Motor neuron (in vitro differentiated cells): ENCODE data around the gene CHID1. TPM values are rescaled to one million over a fixed set of nuclear protein-coding genes. Genes with fewer than 3 reads are reported as not detected.

Source experiments
- ATAC-seq, 8 experiments: fragments of 200-7000 bp; cut with Tn5 transposase; replicated peaks in 6 of 8; 2 replicates each; pipeline ENCODE4 v1.8.0; 2021; ENCODE audit warnings: mild to moderate bottlenecking in 8 of 8, moderate library complexity in 8 of 8
- H3K27ac ChIP-seq, 2 donors: fragments of 250-450 bp; sonication (Bioruptor Pico); 2 replicates each; pipeline ENCODE4 v1.9.0; 2021; ENCODE audit warnings: antibody characterized with exemption in 2 of 2, mild to moderate bottlenecking in 2 of 2, moderate library complexity in 1 of 2
- H3K4me1 ChIP-seq, 2 donors: fragments of 250-450 bp; sonication (Bioruptor Pico); replicated peaks in 1 of 2; 2 replicates each; pipeline ENCODE4 v1.6.1; 2021; ENCODE audit warnings: antibody characterized with exemption in 2 of 2, mild to moderate bottlenecking in 2 of 2, moderate library complexity in 1 of 2
- H3K4me3 ChIP-seq, 5 donors: fragments of 250-450 bp; sonication (Bioruptor Pico); 2 replicates each; pipeline ENCODE4 v1.9.0; 2021; ENCODE audit warnings: antibody characterized with exemption in 5 of 5, mild to moderate bottlenecking in 5 of 5, moderate library complexity in 4 of 5
- WGBS, 10 experiments: fragments of 450-650 bp; shearing (Covaris generic); methylation state at CpG; one replicate each; pipeline ENCODE4 v1.0.0; 2022; 5-methylcytosine and 5-hydroxymethylcytosine counted together
- in situ Hi-C, 9 experiments: fragments of 400-800 bp; cut with MboI; loops; one replicate each; pipeline ENCODE4 v1.15.0; 2021; ENCODE audit warnings: low sequenced_read_pairs in 9 of 9, low pct_unique_long_range_greater_than_20kb in 2 of 9; ENCODE audit not compliant: unreplicated experiment in 9 of 9
- total RNA-seq, 8 experiments: library from RNA; unstranded; fragments of 300-600 nt; gene quantifications; 2 replicates each; pipeline versions ENCODE4 v1.2.3 to v1.2.4, GENCODE V29; 2022

CHID1 gene
- total RNA-seq, 8 experiments from 2014 or later = 48.5 to 96.3 (median 66.8) TPM

GRCh38 chr11:862081-862661 is 48.4 kb downstream of the CHID1 start:
- in situ Hi-C loops = no loop called here
- peak overlapping the region; percentile 86 to 94 for H3K27ac ChIP-seq
- H3K4me3 ChIP-seq = peak overlapping the region in 2 of 5 donors; percentile 1 to 24
- 0 to 30% methylated on average over 1 to 7 of the region's 20 CpGs; no CpG with 5 or more reads in 8 of the 10 experiments for WGBS, 10 experiments
- H3K4me1 ChIP-seq = peaks cover 37 to 45% of the 10 kb centered on the region in 2 donors
- peak; percentile 0 to 48 (median 30) for ATAC-seq

GRCh38 chr11:861105-861479 is 49.5 kb downstream of the CHID1 start:
- peaks cover 48 to 56% of the 10 kb centered on the region in 2 donors for H3K4me1 ChIP-seq
- 100% methylated on average over 1 to 2 of the region's 14 CpGs; no CpG with 5 or more reads in 8 of the 10 experiments for WGBS, 10 experiments
- no peak overlapping the region for H3K27ac ChIP-seq
- H3K4me3 ChIP-seq = no peak overlapping the region
- no peak for ATAC-seq
- in situ Hi-C loops = no loop called here

GRCh38 chr11:860234-861104 is 50.1 kb downstream of the CHID1 start:
- Histone ChIP-seq H3K4me3 (no peak overlapping the region), H3K27ac (no peak overlapping the region), H3K4me1 (peaks cover 54 to 62% of the 10 kb centered on the region in 2 donors)
- 69 to 100% (median 95%) methylated on average over 1 to 7 of the region's 21 CpGs; no CpG with 5 or more reads in 7 of the 10 experiments for WGBS, 10 experiments
- peak in 1 of 8 experiments; percentile 4 for ATAC-seq
- in situ Hi-C loops = no loop called here

GRCh38 chr11:859394-860131 is 51.0 kb downstream of the CHID1 start:
- 8 to 40% methylated on average over 1 to 2 of the region's 31 CpGs; no CpG with 5 or more reads in 8 of the 10 experiments for whole genome bisulfite sequencing, 10 experiments
- peaks cover 63 to 71% of the 10 kb centered on the region in 2 donors for H3K4me1 ChIP-seq
- ATAC-seq = peak in 7 of 8 experiments; percentile 3 to 83 (median 57)
- H3K27ac ChIP-seq = no peak overlapping the region
- H3K4me3 ChIP-seq = no peak overlapping the region
- in situ Hi-C loops = no loop called here

- H3K4me3 ChIP-seq = no peak overlapping the region
- in situ Hi-C loops = no loop called here
- H3K27ac ChIP-seq = no peak overlapping the region
- H3K4me1 ChIP-seq = peaks cover 71 to 78% of the 10 kb centered on the region in 2 donors
- ATAC-seq = no peak
- no CpG with 5 or more reads among the region's 37 CpGs for WGBS, 10 experiments
Observed at GRCh38 chr11:858762-859339, 51.8 kb downstream of the CHID1 start.

- Histone ChIP-seq H3K4me1 (peaks cover 72 to 76% of the 10 kb centered on the region in 2 donors), H3K27ac (no peak overlapping the region), H3K4me3 (no peak overlapping the region)
- no peak for ATAC-seq
- in situ Hi-C loops = no loop called here
- WGBS, 10 experiments = 71 to 100% methylated on average over 1 to 4 of the region's 27 CpGs; no CpG with 5 or more reads in 8 of the 10 experiments
Observed at GRCh38 chr11:858053-858761, 52.4 kb downstream of the CHID1 start.

GRCh38 chr11:856397-856796 is 54.2 kb downstream of the CHID1 start:
- H3K27ac ChIP-seq = peak overlapping the region in 1 of 2 donors; percentile 36
- H3K4me3 ChIP-seq = no peak overlapping the region
- in situ Hi-C loops = no loop called here
- 80% methylated on average over 2 of the region's 8 CpGs; no CpG with 5 or more reads in 9 of the 10 experiments for WGBS, 10 experiments
- peaks cover 72 to 76% of the 10 kb centered on the region in 2 donors for H3K4me1 ChIP-seq
- peak in 4 of 8 experiments; percentile 4 to 65 (median 40) for ATAC-seq

- Histone ChIP-seq H3K4me3 (no peak overlapping the region), H3K4me1 (peaks cover 77 to 78% of the 10 kb centered on the region in 2 donors), H3K27ac (peak overlapping the region in 1 of 2 donors; percentile 72)
- WGBS, 10 experiments = 96 to 100% methylated on average over 2 to 5 of the region's 12 CpGs; no CpG with 5 or more reads in 8 of the 10 experiments
- in situ Hi-C loops = no loop called here
- ATAC-seq = no peak
Observed at GRCh38 chr11:855796-856195, 54.8 kb downstream of the CHID1 start.

GRCh38 chr11:855330-855674 is 55.3 kb downstream of the CHID1 start:
- no peak overlapping the region for H3K4me3 ChIP-seq
- peak overlapping the region; percentile 23 to 72 for H3K27ac ChIP-seq
- WGBS, 10 experiments = no CpG with 5 or more reads among the region's 7 CpGs
- H3K4me1 ChIP-seq = peaks cover 78 to 80% of the 10 kb centered on the region in 2 donors
- ATAC-seq = no peak
- in situ Hi-C loops = no loop called here

GRCh38 chr11:854601-855329 is 55.8 kb downstream of the CHID1 start:
- WGBS, 10 experiments = 41 to 80% methylated on average over 1 to 5 of the region's 20 CpGs; no CpG with 5 or more reads in 8 of the 10 experiments
- Histone ChIP-seq H3K4me1 (peaks cover 72 to 74% of the 10 kb centered on the region in 2 donors), H3K27ac (peak overlapping the region; percentile 23 to 72), H3K4me3 (no peak overlapping the region)
- in situ Hi-C loops = no loop called here
- ATAC-seq = peak in 5 of 8 experiments; percentile 31 to 55 (median 38)

GRCh38 chr11:853682-854448 is 56.7 kb downstream of the CHID1 start:
- 80 to 100% (median 91%) methylated on average over 1 to 6 of the region's 27 CpGs; no CpG with 5 or more reads in 6 of the 10 experiments for WGBS, 10 experiments
- no peak overlapping the region for H3K27ac ChIP-seq
- in situ Hi-C loops = no loop called here
- ATAC-seq = no peak
- no peak overlapping the region for H3K4me3 ChIP-seq
- H3K4me1 ChIP-seq = peaks cover 72 to 75% of the 10 kb centered on the region in 2 donors
